OCI-LY7 (cell line): ENCODE measurements around the gene CD44. TPM values are rescaled to one million over a fixed set of nuclear protein-coding genes. Genes with fewer than 3 reads are reported as not detected.

Experiments
- BruUV-seq: library from RNA; stranded (reverse); fragments of 400-500 nt; replicated peaks from 2 replicates; lab custom pipeline; 2021; lab: Mats Ljungman, UMichigan
- CTCF ChIA-PET: fragments of 300-600 bp; sonication (Branson Sonifier 250); formaldehyde crosslinking; loops from one replicate; lab custom pipeline; 2022; ENCODE audit warnings: antibody characterized with exemption; ENCODE audit not compliant: unreplicated experiment; lab: Charles Lee
- POLR2A ChIA-PET: fragments of 300-600 bp; sonication (Branson Sonifier 250); formaldehyde crosslinking; loops from one replicate; lab custom pipeline; 2022; ENCODE audit warnings: antibody characterized with exemption; lab: Charles Lee
- DNase-seq: peaks from one replicate; pipeline ENCODE4 v3.0.0-alpha.2; 2015; ENCODE audit warnings: low spot score
- H2AFZ ChIP-seq: fragments of 200-600 bp; sonication (generic), shearing (Covaris generic); 2 replicates; pipeline ENCODE4 v1.6.1; 2014; ENCODE audit warnings: mild to moderate bottlenecking, antibody characterized with exemption, low read length, moderate library complexity
- H3K27ac ChIP-seq: fragments of 200-600 bp; sonication (generic); 2 replicates; pipeline ENCODE4 v1.5.1; 2014; ENCODE audit warnings: mixed run types, low read depth, mild to moderate bottlenecking, moderate library complexity, low read length, inconsistent platforms; ENCODE audit not compliant: poor library complexity, severe bottlenecking
- H3K36me3 ChIP-seq: fragments of 200-600 bp; sonication (generic); 2 replicates; pipeline ENCODE4 v1.6.1; 2014; ENCODE audit warnings: mild to moderate bottlenecking, antibody characterized with exemption, low read length, moderate library complexity, mixed read lengths; ENCODE audit not compliant: insufficient read depth
- H3K4me1 ChIP-seq: fragments of 200-600 bp; sonication (generic); 2 replicates; pipeline ENCODE4 v1.5.1; 2014; ENCODE audit warnings: mild to moderate bottlenecking, low read length; ENCODE audit not compliant: insufficient read depth, poor library complexity, severe bottlenecking
- H3K4me2 ChIP-seq: fragments of 200-600 bp; sonication (generic); 2 replicates; pipeline ENCODE4 v1.6.1; 2014; ENCODE audit warnings: mild to moderate bottlenecking, low read length
- H3K4me3 ChIP-seq: fragments of 200-600 bp; sonication (generic); 2 replicates; pipeline ENCODE4 v1.5.1; 2014; ENCODE audit warnings: mild to moderate bottlenecking, low read depth, low read length; ENCODE audit not compliant: poor library complexity, severe bottlenecking
- H3K79me2 ChIP-seq: fragments of 200-600 bp; sonication (generic); 2 replicates; pipeline ENCODE4 v1.6.1; 2016; ENCODE audit warnings: low read depth, mild to moderate bottlenecking, low read length, moderate library complexity, mixed read lengths; ENCODE audit not compliant: insufficient read depth
- H3K9me2 ChIP-seq: fragments of 200-600 bp; sonication (generic); 2 replicates; pipeline ENCODE4 v1.6.1; 2016; ENCODE audit warnings: mild to moderate bottlenecking, low read length, mixed read lengths; ENCODE audit not compliant: insufficient read depth
- H3K9me3 ChIP-seq: fragments of 200-600 bp; sonication (generic); 2 replicates; pipeline ENCODE4 v1.6.1; 2014; ENCODE audit warnings: mild to moderate bottlenecking, mixed run types, low read length, mixed read lengths
- H4K20me1 ChIP-seq: fragments of 200-600 bp; sonication (generic); 2 replicates; pipeline ENCODE4 v1.6.1; 2014; ENCODE audit warnings: mild to moderate bottlenecking, antibody characterized with exemption, low read length, moderate library complexity, mixed read lengths; ENCODE audit not compliant: insufficient read depth
- EZH2phosphoT487 ChIP-seq: fragments of 200-600 bp; sonication (generic); IDR thresholded peaks from 2 replicates; pipeline ENCODE4 v1.6.1; 2018; ENCODE audit warnings: low read depth, borderline replicate concordance, mild to moderate bottlenecking, mixed run types, antibody characterized with exemption, low read length, moderate library complexity, mixed read lengths
- intact Hi-C: fragments of 100-400 bp; cut with micrococcal nuclease; formaldehyde crosslinking; loops from one replicate; pipeline ENCODE4 v1.10.0; 2022; ENCODE audit not compliant: unreplicated experiment
- total RNA-seq, 2 experiments: library from RNA; depleted of rRNA in 1 of 2; stranded (reverse); fragments of >200 nt in 1 of 2; shearing (Covaris generic) in 1 of 2; gene quantifications; 2 replicates each; pipeline ENCODE4 v1.2.3, GENCODE V29; 2014 to 2022
- TF ChIP-seq, protein P1 (sequence below): fragments of 200-600 bp; sonication (generic); conservative IDR thresholded peaks from 2 replicates; pipeline ENCODE4 v1.5.1; 2014; ENCODE audit warnings: mild to moderate bottlenecking, antibody characterized with exemption, low read length, moderate library complexity, mixed read lengths

Gene CD44
- total RNA-seq, 2 experiments from 2014 or later: 0.55 TPM; not detected in 1

DNA sequence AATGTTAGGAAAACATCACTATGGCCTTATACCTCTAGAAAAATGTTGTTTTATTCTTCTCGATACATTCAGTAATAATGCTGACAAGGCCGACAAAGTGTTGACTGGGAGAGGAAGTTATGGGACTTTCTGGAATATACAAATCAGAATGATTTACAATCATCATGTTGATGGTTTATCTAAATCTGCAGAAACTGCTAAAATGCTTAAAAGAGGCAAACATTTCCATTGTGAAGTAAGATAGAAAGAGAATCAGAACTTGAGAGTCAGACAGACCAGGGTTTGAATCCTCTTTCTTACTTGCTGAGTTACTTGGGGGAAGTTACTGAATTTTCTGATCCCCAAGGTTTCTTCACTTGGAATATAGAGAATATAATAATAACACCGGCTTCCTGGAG is 89.4 kb downstream of the CD44 start:
- intact Hi-C loops: no loop called here
- Histone ChIP-seq H3K9me2 (no peaks in the 10 kb centered on the region), H3K79me2 (no peaks in the 10 kb centered on the region), H4K20me1 (no peaks in the 10 kb centered on the region), H3K27ac (no peak overlapping the region), H2AFZ (no peak overlapping the region), H3K36me3 (no peaks in the 10 kb centered on the region), H3K4me1 (no peaks in the 10 kb centered on the region), H3K9me3 (no peaks in the 10 kb centered on the region), H3K4me2 (no peak overlapping the region), H3K4me3 (no peak overlapping the region)
- TF ChIP-seq EZH2phosphoT487: no peak
- TF ChIP-seq, protein P1, sequence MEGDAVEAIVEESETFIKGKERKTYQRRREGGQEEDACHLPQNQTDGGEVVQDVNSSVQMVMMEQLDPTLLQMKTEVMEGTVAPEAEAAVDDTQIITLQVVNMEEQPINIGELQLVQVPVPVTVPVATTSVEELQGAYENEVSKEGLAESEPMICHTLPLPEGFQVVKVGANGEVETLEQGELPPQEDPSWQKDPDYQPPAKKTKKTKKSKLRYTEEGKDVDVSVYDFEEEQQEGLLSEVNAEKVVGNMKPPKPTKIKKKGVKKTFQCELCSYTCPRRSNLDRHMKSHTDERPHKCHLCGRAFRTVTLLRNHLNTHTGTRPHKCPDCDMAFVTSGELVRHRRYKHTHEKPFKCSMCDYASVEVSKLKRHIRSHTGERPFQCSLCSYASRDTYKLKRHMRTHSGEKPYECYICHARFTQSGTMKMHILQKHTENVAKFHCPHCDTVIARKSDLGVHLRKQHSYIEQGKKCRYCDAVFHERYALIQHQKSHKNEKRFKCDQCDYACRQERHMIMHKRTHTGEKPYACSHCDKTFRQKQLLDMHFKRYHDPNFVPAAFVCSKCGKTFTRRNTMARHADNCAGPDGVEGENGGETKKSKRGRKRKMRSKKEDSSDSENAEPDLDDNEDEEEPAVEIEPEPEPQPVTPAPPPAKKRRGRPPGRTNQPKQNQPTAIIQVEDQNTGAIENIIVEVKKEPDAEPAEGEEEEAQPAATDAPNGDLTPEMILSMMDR: no peak
- no TSS peak for BruUV-seq
- POLR2A ChIA-PET: no interaction called here
- CTCF ChIA-PET: no interaction called here
- no peak for DNase-seq

DNA sequence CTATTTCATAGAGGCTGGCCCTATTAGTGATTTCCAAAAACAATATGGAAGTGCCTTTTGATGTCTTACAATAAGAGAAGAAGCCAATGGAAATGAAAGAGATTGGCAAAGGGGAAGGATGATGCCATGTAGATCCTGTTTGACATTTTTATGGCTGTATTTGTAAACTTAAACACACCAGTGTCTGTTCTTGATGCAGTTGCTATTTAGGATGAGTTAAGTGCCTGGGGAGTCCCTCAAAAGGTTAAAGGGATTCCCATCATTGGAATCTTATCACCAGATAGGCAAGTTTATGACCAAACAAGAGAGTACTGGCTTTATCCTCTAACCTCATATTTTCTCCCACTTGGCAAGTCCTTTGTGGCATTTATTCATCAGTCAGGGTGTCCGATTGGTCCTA is 91.4 kb downstream of the CD44 start:
- intact Hi-C loops: no loop called here
- H3K79me2 ChIP-seq: no peaks in the 10 kb centered on the region
- DNase-seq: no peak
- no peak overlapping the region for H2AFZ ChIP-seq
- H3K27ac ChIP-seq: no peak overlapping the region
- no peaks in the 10 kb centered on the region for H3K9me3 ChIP-seq
- no peaks in the 10 kb centered on the region for H4K20me1 ChIP-seq
- no peaks in the 10 kb centered on the region for H3K9me2 ChIP-seq
- no peak overlapping the region for H3K4me3 ChIP-seq
- no peak overlapping the region for H3K4me2 ChIP-seq
- TF ChIP-seq, protein P1: no peak
- TF ChIP-seq EZH2phosphoT487: no peak
- ChIA-PET CTCF (no interaction called here), POLR2A (interaction anchor here (0.7 kb wide), 1 partner anchor 106 kb away, joined by 3 read pairs; no protein-coding TSS in a partner anchor)
- no TSS peak for BruUV-seq
- no peaks in the 10 kb centered on the region for H3K36me3 ChIP-seq
- H3K4me1 ChIP-seq: no peaks in the 10 kb centered on the region

DNA sequence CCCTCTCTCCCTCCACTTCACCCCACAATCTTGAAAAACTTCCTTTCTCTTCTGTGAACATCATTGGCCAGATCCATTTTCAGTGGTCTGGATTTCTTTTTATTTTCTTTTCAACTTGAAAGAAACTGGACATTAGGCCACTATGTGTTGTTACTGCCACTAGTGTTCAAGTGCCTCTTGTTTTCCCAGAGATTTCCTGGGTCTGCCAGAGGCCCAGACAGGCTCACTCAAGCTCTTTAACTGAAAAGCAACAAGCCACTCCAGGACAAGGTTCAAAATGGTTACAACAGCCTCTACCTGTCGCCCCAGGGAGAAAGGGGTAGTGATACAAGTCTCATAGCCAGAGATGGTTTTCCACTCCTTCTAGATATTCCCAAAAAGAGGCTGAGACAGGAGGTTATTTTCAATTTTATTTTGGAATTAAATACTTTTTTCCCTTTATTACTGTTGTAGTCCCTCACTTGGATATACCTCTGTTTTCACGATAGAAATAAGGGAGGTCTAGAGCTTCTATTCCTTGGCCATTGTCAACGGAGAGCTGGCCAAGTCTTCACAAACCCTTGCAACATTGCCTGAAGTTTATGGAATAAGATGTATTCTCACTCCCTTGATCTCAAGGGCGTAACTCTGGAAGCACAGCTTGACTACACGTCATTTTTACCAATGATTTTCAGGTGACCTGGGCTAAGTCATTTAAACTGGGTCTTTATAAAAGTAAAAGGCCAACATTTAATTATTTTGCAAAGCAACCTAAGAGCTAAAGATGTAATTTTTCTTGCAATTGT is 92.3 kb downstream of the CD44 start:
- CTCF ChIA-PET: no interaction called here
- no TSS peak for BruUV-seq
- H2AFZ ChIP-seq: no peak overlapping the region
- H3K79me2 ChIP-seq: no peaks in the 10 kb centered on the region
- POLR2A ChIA-PET: interaction anchor here (0.8 kb wide), 1 partner anchor 246 kb away, joined by 3 read pairs; no protein-coding TSS in a partner anchor
- H3K4me3 ChIP-seq: no peak overlapping the region
- no peak overlapping the region for H3K27ac ChIP-seq
- TF ChIP-seq, protein P1: no peak
- TF ChIP-seq EZH2phosphoT487: no peak
- H4K20me1 ChIP-seq: no peaks in the 10 kb centered on the region
- H3K36me3 ChIP-seq: no peaks in the 10 kb centered on the region
- no peaks in the 10 kb centered on the region for H3K4me1 ChIP-seq
- no peaks in the 10 kb centered on the region for H3K9me2 ChIP-seq
- intact Hi-C loops: no loop called here
- H3K9me3 ChIP-seq: no peaks in the 10 kb centered on the region
- DNase-seq: no peak
- H3K4me2 ChIP-seq: no peak overlapping the region
